GDM1 (cell line): ENCODE measurements around the gene HES4.

Experiments used
- DNase-seq: peaks from one replicate; lab custom pipeline; 2025; lab: John Stamatoyannopoulos, UW

HES4 gene

DNA sequence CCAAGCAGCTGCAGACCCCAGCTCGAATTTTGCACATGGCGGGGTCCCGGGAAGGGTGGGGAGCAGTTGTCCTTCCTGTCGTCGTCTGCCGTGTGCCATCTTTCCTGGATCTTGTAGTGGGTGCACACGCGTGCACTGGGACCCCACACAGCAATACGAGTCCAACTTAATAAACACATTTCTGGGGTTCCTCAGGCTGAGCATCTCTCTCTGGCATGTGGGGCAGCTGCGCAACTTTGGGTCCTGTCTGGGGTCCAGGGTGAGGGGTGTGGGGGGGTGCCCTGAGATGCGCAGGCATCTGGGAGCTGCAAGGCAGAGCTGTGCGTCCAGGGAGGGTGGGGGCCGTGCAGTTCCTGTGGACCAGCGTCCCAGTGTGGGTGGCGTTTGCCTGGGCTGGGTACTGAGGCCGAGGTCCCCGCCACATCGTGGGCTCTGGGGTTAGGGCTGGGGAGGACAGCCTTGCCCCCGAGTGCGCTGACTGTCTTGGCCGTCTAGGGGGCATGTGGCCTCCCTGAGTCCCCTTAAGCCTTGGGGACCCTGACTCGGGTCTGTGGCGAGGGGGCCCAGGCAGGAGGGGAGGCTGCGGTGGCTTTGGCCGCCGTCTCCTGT lies 34.3 kb downstream of the HES4 start:
- DNase-seq = no peak

- no peak for DNase-seq
These were observed 35.0 kb downstream of the HES4 start for GRCh38 chr1:964691-965525.

DNA sequence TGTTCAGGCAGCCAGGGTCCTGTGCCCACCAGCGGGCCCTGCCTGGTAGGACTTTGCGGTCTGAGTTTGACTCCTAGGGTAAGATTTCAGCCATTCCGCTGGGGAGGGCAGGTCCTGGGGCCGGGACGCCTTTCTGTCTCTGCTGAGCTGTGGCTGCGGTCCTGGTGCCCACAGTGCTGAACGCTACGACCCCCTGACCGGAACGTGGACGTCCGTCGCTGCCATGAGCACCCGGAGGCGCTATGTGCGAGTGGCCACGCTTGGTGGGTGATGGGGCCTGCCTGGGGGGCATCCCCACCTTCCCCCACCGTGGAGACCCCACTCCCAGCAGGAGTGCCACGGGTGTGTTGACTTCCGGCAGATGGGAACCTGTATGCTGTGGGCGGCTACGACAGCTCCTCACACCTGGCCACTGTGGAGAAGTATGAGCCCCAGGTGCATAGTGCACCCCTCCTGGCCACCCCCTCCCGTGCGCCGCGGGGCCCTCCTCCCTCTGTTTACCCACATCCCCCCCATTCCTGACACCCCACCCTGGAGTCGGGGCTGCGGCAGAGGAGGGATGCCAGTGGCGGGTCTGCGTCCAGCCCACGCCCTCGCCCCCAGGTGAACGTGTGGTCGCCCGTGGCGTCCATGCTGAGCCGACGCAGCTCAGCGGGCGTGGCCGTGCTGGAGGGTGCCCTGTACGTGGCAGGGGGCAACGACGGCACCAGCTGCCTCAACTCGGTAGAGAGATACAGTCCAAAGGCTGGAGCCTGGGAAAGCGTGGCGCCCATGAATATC lies 36.0 kb downstream of the HES4 start:
- no peak for DNase-seq

GRCh38 chr1:963301-963651 lies 36.6 kb downstream of the HES4 start:
- DNase-seq = no peak

DNA sequence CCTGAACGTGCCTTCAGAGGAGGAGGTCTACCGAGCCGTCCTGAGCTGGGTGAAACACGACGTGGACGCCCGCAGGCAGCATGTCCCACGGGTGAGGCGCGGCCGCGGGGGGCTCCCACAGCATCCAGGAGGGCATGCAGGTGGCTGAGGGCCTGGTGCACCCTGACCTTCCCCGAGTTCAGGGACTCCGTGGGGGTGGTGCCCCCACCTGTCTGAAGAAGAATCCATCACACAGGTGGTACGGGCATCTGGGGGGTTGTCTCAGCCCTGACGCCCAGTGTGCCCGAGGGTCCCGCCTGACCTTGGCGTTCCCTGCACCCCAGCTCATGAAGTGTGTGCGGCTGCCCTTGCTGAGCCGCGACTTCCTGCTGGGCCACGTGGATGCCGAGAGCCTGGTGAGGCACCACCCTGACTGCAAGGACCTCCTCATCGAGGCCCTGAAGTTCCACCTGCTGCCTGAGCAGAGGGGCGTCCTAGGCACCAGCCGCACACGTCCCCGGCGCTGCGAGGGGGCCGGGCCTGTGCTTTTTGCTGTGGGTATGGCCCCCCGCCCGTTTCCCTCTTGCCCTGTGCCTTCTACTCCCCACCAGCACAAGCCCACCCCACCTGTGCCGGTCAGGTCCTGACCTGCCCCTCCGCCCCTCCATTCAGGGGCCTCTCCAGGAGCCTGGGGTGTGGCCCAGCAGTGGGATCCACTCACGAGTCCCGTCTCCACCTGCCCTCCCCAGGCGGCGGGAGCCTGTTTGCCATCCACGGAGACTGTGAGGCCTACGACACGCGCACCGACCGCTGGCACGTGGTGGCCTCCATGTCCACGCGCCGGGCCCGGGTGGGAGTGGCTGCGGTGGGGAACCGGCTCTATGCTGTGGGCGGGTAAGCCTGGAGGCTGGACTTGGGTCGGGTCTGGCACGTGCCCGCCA lies 37.3 kb downstream of the HES4 start:
- no peak for DNase-seq

DNA sequence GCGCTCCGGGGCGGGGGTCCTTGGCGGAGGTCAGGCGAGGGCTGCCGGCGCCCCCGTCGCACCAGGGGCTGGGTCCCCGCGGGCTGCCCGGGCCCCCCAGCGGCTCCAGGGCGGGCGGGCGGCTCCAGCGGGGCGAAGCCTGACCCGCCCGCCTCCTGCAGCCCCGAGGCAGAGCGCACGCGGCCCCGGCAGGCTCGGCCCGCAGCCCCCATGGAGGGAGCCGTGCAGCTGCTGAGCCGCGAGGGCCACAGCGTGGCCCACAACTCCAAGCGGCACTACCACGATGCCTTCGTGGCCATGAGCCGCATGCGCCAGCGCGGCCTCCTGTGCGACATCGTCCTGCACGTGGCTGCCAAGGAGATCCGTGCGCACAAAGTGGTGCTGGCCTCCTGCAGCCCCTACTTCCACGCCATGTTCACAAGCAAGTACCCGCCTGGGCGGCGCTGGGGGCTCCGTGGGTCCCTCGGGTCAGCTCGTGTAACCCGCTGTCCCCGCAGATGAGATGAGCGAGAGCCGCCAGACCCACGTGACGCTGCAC lies 38.7 kb downstream of the HES4 start:
- no peak for DNase-seq

GRCh38 chr1:960363-961131 lies 39.4 kb downstream of the HES4 start, which contains the start of gene KLHL17:
Gene KLHL17 (plus strand): TSS chr1:960584. CDS start chr1:960694, 110 bp downstream.
- peak; percentile 56 for DNase-seq

GRCh38 chr1:959731-960362 lies 40.0 kb downstream of the HES4 start:
- no peak for DNase-seq

- peak; percentile 84 for DNase-seq
These were observed 40.8 kb downstream of the HES4 start, which contains the start of gene NOC2L for GRCh38 chr1:958823-959730. Gene NOC2L (minus strand): TSS chr1:959256. CDS start chr1:959240, 16 bp downstream.

GRCh38 chr1:956636-957035 lies 43.3 kb downstream of the HES4 start:
- DNase-seq = no peak

DNA sequence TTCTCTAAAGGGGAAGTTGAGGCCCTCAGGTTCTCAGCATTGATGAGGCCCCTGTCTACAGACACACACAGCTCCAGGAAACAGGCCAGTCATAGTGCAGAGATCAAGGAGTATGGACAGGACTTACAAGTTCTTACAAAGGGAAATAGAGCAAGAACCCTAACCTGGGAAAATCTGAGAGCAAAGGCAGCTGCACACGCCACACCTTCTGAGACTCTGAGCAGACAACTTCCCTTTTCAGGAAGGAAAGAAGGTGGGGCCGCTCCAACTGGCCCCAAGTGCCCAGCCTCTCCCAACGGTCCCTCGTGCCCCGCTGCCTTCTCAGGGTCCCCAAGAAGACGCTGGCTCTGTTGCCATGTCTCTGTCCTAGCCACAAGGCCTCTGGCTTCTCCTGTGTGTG lies 44.4 kb downstream of the HES4 start:
- no peak for DNase-seq

- no peak for DNase-seq
These were observed 45.0 kb downstream of the HES4 start for GRCh38 chr1:954927-955326.

- DNase-seq = no peak
These were observed 46.2 kb downstream of the HES4 start for GRCh38 chr1:953524-954320.

DNA sequence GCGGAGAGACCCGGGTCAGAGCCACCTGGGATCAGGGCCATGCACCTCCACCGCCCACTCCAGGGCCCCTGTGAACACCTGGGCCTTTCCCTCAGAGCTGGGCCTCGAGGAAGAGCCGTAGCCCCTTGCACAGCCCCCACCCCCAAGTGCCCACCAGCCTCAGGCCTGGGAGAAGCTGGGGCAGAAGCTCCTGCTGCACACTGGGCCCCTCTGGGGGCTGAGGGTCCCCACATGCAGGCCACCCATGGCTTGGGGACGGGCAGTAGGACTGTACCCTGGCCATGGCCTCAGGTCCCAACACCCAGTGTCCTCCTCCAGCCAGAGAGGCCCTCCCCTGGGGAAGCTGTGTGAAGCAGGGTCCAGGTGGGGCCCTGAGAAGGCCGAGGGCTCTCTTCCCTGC lies 47.3 kb downstream of the HES4 start:
- DNase-seq = no peak

DNA sequence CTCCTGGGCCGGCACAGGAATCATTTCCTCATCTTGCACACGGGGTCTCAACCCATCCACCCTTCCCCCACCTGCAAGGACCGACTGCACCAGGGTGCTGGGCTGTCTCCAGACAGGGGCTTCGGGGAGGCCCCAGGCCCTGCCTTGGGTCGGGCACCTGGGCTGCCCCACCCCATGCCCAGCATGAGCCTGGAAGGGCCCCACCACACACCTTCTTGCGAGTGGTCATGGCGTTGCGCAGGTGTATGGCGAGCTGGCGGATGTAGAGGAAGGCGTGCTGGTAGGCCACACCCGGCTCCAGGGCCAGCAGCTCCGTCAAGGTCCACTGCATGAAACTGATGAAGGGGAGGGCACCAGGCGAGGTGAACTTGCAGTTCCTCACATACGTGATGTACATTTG lies 47.7 kb downstream of the HES4 start:
- DNase-seq = no peak

- no peak for DNase-seq
These were observed 48.5 kb downstream of the HES4 start for GRCh38 chr1:951364-951763.

DNA sequence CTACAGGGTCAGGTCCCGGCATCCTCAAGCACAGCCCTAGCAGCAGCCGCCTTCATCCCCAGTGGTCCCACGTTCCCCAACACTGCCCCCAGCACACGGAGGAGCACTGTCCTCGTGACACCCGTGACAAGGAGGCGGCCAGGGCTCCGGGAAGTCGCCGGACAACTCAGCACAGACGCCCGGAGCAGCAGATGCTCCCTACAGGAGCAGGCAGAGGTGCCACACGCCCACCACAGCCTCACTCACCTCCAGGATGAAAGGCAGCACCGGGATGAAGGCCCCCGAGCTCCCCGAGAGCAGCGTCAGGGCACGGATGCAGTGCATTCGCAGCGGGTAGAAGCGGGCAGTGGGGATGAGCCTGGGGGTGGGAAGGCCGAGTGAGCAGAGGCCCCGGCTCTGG lies 49.0 kb downstream of the HES4 start:
- no peak for DNase-seq

DNA sequence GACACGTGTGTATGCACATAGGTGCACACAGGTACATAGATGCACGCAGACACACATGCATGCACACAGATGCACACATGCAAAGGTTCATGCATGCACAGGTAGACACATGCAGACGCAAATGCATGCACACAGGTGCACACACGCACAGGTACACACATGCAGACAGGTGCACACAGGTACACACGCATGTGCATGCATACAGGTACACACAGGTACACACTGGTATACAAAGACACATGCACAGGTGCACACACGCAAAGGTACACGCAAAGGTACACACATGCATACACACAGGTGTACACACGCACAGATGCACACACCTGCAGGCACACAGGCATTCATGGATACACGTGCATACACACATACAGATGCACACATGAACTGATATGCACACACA lies 49.6 kb downstream of the HES4 start:
- no peak for DNase-seq
